SHP77 treated with DMSO at 0.1 percent for 48 hours (cell line): ENCODE results near the gene DHRSX.
"Not testable (repeated sequence)": the region's sequence is repeated elsewhere in the genome, so short reads cannot be mapped to it uniquely, and the experiment has no call there.

Experiments used
- DNase-seq: peaks from one replicate; lab custom pipeline; 2025; lab: John Stamatoyannopoulos, UW

The DHRSX gene

GRCh38 chrX:2211667-2212066, 289.1 kb downstream of the DHRSX start:
- not testable (repeated sequence) for DNase-seq

GRCh38 chrX:2193273-2193592, 307.5 kb downstream of the DHRSX start:
- DNase-seq: no peak

DNA sequence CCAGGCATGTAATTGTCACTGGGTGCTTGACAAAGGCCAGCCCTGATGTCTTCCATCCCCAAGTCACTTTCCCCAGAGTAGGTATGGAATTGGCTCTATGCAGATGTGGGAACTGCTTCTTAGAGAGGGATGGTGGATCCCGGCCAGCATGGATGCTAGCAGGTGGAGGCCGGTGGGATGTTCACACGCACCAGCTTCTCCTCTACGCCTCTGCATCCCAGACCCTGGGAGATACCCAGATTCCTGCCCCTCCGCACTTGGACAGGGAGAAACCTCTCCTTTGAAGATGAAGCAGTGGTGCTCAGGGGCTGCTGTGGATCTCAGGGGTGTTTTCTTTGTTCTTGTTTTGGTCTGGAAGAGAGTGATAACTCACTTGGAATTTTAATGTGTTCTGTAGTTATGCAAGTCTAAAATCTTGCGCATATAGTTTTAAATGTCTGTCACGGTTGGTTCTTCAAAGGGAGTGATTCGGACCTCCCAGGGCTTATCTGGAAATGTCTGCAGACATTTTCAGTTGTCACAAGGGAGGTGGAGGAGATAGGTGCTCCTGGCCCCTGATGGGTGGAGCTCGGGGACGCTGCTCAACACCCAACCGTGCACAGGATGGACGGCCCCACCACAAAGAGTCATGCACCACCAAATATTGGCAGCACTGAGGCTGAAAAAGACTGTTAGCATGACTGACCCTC, 308.0 kb downstream of the DHRSX start:
- no peak for DNase-seq

- DNase-seq: no peak
Measured at GRCh38 chrX:2188840-2189239, 311.9 kb downstream of the DHRSX start.

GRCh38 chrX:2188330-2188792, 312.4 kb downstream of the DHRSX start:
- DNase-seq: no peak

DNA sequence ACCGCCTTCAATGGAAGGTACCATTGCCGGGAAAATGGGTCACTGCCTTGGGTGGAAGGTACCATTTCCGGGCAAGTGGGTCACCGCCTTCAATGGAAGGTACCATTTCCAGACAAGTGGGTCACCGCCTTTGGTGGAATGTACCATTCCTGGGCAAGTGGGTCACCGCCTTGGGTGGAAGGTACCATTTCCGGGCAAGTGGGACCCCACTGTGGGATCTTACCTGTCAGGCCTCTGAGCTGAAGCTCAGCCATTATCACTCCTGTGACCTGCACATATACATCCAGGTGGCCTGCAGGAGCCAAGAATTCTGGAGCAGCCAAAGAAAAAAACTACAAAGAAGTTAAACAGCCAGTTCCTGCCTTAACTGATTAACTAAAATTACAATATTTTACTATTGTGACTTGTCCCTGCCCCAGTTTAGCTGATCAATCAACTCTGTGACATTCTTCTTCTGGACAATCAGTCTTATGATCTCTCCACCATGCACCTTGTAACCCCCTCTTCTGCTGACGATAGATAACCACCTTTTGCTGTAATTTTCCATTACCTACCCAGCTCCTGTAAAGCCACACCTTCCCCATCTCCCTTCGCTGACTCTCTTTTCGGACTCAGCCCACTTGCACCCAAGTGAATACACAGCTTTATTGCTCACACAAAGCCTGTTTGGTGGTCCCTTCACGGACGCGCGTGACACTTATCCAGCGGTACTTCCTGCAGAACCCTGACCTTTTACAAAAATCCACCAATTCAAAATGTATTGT, 313.2 kb downstream of the DHRSX start:
- no peak for DNase-seq

DNA sequence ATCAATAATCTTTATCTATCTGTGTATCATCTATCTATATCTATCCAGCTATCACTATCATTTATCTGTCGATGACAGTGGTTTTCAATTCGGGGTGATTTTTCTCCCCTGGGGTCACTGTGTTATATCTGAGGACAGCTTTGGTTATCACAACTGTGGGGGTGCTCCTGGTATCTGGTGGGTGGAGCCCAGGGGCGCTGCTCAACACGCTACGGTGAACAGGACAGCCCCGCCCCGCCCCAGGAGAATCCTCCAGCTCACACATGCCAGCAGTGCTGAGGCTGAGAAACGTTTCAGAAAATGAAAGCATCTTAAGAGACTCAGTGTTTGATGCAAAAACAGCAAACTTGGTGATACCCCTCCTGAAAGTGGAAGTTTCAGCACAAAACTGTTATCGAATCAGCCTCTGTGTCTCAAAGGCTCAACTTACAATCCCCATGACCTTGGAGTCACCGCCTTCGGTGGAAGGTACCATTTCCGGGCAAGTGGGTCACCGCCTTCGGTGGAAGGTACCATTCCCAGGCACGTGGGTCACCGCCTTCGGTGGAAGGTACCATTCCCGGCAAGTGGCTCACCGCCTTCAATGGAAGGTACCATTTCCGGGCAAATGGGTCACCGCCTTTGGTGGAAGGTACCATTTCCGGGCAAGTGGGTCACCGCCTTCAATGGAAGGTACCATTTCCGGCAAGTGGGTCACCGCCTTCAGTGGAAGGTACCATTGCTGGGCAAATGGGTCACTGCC, 315.3 kb downstream of the DHRSX start:
- no peak for DNase-seq

- no peak for DNase-seq
Measured at GRCh38 chrX:2184089-2184488, 316.7 kb downstream of the DHRSX start.

GRCh38 chrX:2183193-2183725, 317.5 kb downstream of the DHRSX start:
- DNase-seq: no peak

- DNase-seq: no peak
Measured at GRCh38 chrX:2177541-2177940, 323.2 kb downstream of the DHRSX start.

DNA sequence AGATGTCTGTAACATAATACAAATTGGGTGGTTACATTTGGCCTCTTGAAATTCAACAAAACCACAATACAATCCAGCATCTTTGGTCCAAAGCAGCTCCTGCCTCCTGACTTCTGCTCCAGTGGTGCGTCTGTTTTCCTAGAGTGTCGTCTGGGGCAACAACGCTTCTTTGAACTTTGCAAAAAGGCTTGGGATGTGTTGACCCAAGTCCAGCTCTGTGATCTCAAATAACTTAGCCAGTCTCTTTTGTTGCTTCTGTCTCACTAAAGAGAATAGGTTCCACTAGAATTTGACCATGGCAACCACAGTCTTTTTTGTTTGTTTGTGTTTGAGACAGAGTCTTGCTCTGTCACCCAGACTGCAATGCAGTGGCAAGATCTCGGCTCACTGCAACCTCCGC, 324.0 kb downstream of the DHRSX start:
- no peak for DNase-seq

DNA sequence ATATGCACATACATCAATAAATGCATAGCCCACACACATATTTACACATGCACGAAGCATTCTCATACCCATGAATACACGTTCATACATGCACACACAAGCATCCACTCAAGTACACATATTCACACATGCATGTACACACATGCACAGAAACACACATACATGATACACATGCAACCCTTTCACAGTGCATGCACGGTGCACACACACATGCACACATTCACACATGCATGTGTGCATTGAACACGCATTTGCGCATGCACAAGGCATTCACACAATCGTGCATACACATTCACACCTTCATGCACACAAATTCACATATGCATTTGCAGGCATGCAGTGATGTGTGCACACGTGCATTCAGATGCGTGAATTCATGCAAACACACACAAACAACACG, 324.5 kb downstream of the DHRSX start:
- DNase-seq: no peak

- DNase-seq: no peak
Measured at GRCh38 chrX:2172359-2172758, 328.4 kb downstream of the DHRSX start.
